H7 (cell line): ENCODE measurements around the gene CCDC124. TPM values are rescaled to one million over a fixed set of nuclear protein-coding genes. Genes with fewer than 3 reads are reported as not detected.
"Not testable (repeated sequence)": the region's sequence is repeated elsewhere in the genome, so short reads cannot be mapped to it uniquely, and the experiment has no call there.

Experiments used
- DNase-seq: peaks from one replicate; pipeline ENCODE4 v3.0.0; 2012
- H3K27me3 ChIP-seq: 2 replicates; pipeline ENCODE4 v1.6.0; 2011; ENCODE audit warnings: mild to moderate bottlenecking, low read length; ENCODE audit not compliant: control insufficient read depth, insufficient read depth
- H3K36me3 ChIP-seq: replicated peaks from 2 replicates; pipeline ENCODE4 v1.5.1; 2011; ENCODE audit warnings: low read length; ENCODE audit not compliant: control insufficient read depth, insufficient read depth
- H3K4me3 ChIP-seq: 2 replicates; pipeline ENCODE4 v1.5.1; 2011; ENCODE audit warnings: low read depth, mild to moderate bottlenecking, control low read depth, low read length, moderate library complexity; ENCODE audit not compliant: insufficient read depth
- total RNA-seq: library from RNA; depleted of rRNA; stranded (reverse); fragments of >200 nt; shearing (Covaris generic); gene quantifications from 2 replicates; pipeline ENCODE4 v1.2.3, GENCODE V29; 2014; rRNA removed

CCDC124 gene
- total RNA-seq, 1 experiment from 2014 or later, result 55.4 TPM

DNA sequence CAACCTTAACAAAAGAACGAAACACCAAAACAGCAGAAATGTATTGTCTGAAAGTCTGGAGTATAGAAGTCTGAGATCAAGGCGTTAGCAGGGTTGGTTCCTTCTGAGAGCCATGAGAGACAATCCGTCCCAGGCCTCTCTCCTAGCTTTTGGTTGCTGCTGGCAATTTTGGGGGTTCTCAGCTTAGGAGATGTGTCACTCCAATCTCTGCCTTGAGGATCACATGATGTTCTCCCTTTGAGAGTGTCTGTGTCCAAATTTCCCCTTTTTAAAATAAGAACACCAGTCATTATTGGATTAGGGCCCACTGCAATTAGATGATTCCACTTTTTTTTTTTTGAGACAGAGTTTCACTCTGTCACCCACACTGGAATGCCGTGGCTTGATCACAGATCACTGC is 44.2 kb downstream of the CCDC124 start:
- no peaks in the 10 kb centered on the region; the same call in 1 of the 2 replicates for H3K36me3 ChIP-seq
- DNase-seq, result no peak
- no peak overlapping the region for H3K4me3 ChIP-seq
- no peaks in the 10 kb centered on the region for H3K27me3 ChIP-seq

DNA sequence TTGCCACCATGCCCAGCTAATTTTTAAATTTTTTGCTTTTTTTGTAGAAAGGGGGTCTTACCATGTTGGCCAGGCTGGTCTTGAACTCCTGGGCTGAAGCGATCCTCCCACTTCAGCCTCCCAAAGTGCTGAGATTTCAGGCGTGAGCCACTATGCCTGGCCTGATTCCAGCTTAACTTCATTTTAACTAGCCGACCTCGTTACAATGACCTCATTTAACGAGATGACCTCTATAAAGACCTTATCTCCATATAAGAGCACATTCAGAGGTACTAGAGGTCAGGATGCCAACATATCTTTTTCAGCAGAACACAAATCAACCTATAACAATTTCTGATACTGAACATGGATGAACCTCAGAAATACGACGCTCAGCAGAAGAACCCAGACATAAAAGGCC is 44.7 kb downstream of the CCDC124 start:
- Histone ChIP-seq H3K36me3 (no peaks in the 10 kb centered on the region; the same call in 1 of the 2 replicates), H3K4me3 (no peak overlapping the region), H3K27me3 (no peaks in the 10 kb centered on the region)
- DNase-seq, result no peak

DNA sequence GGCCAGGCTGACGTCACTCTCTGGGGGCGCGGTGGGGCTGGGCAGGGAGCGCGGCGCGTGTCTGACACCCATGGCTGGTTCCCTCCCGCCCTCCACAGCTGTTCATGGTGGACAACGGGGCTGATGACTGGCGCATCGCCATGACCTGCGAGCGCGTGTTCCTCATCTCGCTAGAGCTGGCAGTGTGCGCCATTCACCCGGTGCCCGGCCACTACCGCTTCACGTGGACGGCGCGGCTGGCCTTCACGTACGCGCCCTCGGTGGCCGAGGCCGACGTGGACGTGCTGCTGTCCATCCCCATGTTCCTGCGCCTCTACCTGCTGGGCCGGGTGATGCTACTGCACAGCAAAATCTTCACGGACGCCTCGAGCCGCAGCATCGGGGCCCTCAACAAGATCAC is 48.8 kb downstream of the CCDC124 start:
- no peak overlapping the region for H3K4me3 ChIP-seq
- H3K27me3 ChIP-seq, result no peaks in the 10 kb centered on the region
- H3K36me3 ChIP-seq, result no peaks in the 10 kb centered on the region
- DNase-seq, result peak; percentile 34

DNA sequence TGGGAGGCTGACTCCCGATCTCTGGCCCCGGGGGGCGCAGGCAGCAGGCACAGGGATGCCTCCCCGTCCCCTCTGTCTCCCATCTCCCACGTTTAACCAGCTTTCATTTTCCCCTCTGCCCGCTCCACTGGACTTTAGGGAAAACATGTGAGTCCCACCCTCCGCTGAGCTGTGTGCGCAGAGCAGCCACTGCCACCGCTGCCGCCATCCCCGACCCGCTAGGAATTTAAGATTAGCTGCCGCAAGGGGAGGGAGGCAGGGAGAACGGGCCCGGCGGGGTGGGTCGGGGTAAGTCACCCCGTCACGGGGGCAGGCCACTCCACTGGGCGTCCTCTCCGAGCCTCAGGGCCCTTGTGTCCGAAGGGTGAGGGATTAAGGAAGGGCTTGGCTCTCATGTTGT is 49.6 kb downstream of the CCDC124 start:
- no peak for DNase-seq
- Histone ChIP-seq H3K4me3 (no peak overlapping the region), H3K36me3 (no peaks in the 10 kb centered on the region), H3K27me3 (no peaks in the 10 kb centered on the region)

DNA sequence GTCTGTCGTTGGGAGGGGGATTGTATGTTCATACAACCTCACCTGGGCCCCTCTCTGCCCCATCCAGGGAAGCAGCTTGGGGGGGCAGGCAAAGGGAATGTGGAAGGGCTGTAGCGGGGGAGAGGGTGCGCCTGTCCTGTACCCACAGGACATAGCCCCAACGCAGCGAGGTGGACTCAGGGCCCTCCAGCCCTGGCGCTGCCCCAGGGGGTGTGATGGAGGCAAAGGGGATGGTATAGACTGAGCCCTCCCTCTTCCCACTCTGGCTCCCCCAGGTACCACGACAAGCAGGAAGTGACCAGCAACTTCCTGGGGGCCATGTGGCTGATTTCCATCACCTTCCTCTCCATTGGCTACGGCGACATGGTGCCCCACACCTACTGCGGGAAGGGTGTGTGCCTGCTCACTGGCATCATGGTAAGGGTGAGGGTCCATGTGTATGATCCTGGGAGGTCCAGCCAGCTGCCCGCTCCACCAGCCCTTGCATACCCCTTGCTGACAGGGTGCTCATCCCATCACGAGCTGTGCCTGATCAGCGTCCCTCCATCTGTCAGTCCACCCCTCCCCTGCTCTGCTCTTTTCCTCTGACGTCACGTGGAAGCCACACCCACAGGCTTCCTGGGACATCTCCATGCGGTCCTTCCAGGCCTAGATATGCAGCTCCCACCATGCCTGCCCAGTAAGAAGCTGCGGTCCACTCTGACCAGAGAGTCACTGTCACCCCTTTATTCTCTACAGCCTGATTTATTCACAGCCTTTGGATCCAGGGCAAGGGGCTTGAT is 52.4 kb downstream of the CCDC124 start:
- DNase-seq, result peak; percentile 65
- H3K27me3 ChIP-seq, result no peaks in the 10 kb centered on the region
- no peak overlapping the region for H3K4me3 ChIP-seq
- no peaks in the 10 kb centered on the region for H3K36me3 ChIP-seq

DNA sequence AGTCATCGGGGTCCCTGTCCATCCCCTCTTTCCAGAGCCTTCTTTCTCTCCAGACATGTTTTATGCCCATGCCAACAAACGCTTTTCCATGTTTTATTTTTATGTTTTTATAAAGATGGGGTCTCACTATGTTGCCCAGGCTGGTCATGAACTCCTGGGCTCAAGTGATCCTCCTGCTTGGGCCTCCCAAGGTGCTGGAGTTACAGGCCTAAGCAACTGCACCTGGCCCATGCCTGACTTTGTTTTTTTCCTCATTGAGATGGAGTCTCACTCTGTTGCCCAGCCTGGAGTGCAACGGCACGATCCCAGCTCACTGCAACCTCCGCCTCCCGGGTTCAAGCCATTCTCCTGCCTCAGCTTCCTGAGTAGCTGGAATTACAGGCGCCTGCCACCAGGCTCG is 53.8 kb downstream of the CCDC124 start:
- not testable (repeated sequence) for H3K4me3 ChIP-seq, DNase-seq, H3K36me3 ChIP-seq, H3K27me3 ChIP-seq

DNA sequence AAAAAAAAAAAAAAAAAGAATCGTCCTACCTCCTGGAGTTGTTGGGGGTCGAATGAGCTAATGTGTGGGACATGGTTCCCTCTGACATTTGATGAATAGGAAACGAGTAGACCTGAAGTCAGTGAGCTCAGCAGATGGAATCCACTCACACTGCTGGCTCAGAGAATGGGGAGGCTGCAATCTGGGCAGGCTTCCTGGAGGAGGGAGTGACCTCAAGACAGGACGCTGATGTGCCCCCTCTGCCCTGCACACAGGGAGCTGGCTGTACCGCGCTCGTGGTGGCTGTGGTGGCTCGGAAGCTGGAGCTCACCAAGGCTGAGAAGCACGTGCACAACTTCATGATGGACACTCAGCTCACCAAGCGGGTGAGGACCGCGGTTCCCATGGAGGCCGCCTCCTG is 55.3 kb downstream of the CCDC124 start:
- H3K36me3 ChIP-seq, result no peaks in the 10 kb centered on the region
- DNase-seq, result peak; percentile 8
- no peaks in the 10 kb centered on the region for H3K27me3 ChIP-seq
- no peak overlapping the region for H3K4me3 ChIP-seq

DNA sequence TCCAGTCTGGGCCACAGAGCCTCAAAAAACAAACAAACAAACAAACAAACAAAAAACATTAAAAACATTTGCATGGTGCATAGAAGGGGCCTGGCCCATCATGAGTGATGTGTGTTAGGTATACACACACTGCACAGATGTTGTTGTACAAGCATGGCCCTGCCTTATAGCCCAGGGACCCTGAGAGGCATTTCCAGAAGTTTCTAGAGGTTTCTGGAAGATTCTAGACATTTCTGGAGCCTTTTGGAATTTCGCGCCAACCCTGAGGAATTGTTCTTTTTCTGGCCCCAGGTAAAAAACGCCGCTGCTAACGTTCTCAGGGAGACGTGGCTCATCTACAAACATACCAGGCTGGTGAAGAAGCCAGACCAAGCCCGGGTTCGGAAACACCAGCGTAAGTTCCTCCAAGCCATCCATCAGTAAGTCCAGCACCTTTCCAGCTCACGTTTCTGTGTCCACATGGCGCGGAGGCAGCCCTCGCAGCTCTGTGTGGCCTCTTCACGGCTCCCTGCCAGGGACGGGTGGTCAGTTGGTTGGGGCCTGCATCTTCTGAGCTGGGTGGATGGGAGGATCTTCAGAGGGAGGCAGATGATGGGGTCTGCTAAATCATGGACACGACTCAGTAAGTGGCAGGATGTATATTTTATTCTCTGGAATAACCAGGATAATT is 56.7 kb downstream of the CCDC124 start:
- no peaks in the 10 kb centered on the region for H3K27me3 ChIP-seq
- H3K4me3 ChIP-seq, result no peak overlapping the region
- H3K36me3 ChIP-seq, result no peaks in the 10 kb centered on the region
- DNase-seq, result peak; percentile 14

DNA sequence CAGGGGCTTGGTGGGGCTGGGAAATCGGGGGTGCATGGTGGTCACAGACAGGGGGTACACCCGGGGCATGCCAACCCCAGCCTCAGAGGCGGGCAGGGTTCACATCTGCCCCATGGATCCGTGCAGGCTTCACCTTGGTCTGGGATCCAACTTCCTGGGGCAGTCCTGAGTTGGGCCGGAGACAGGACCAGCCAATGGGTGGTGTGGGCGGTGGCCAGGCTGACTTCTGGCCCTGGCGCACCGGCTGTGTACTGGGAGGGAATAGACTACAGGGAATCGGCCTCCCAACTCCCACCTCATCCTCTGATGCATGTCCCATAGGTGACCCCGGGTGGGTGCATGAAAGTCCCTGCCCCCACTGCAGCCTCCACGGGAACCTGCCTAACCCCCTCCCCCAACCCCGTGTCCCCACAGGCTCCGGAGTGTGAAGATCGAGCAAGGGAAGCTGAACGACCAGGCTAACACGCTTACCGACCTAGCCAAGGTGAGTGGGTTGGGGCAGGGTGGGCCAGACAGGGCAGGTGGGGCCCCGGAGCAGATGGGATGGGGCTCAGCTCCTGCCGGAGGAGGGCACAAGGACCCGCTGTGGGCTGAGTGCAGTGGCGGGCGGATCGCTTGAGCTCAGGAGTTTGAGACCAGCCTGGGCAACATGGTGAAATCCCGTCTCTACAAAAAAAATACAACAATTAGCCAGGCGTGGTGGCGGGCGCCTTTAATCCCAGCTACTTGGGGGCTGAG is 60.4 kb downstream of the CCDC124 start:
- peak; percentile 60 for DNase-seq
- Histone ChIP-seq H3K36me3 (no peaks in the 10 kb centered on the region), H3K4me3 (no peak overlapping the region), H3K27me3 (no peaks in the 10 kb centered on the region)

Other genes with a start within 250 kb of the CCDC124 start
- gene UNC13A, start 244.7 kb upstream of the CCDC124 start, total RNA-seq, result 6.6 and 8.8 TPM in 2 replicates
- gene MAP1S, start 213.5 kb upstream of the CCDC124 start, total RNA-seq, result 27.1 and 28.0 TPM in 2 replicates
- gene FCHO1, start 181.5 kb upstream of the CCDC124 start, total RNA-seq, result 21.6 and 21.7 TPM in 2 replicates
- gene B3GNT3, start 137.9 kb upstream of the CCDC124 start, total RNA-seq, result 0.73 and 1.7 TPM in 2 replicates
- gene INSL3, start 111.5 kb upstream of the CCDC124 start, total RNA-seq, result 0.33 TPM in 1 of 2 replicates, not detected in the other
- gene JAK3, start 85.0 kb upstream of the CCDC124 start, total RNA-seq, result 2.5 and 2.7 TPM in 2 replicates
- 2,178 and 2,213 TPM in 2 replicates for gene RPL18A, start 73.1 kb upstream of the CCDC124 start, total RNA-seq
- 1.5 and 1.6 TPM in 2 replicates for gene SLC5A5, start 61.1 kb upstream of the CCDC124 start, total RNA-seq
- gene KCNN1, start 34.1 kb downstream of the CCDC124 start, total RNA-seq, result 4.3 and 7.4 TPM in 2 replicates
- 4.8 and 14.0 TPM in 2 replicates for gene ARRDC2, start 75.2 kb downstream of the CCDC124 start, total RNA-seq
- not detected in 2 replicates for gene IL12RB1, start 153.9 kb downstream of the CCDC124 start, total RNA-seq
- 2.4 and 4.0 TPM in 2 replicates for gene MAST3, start 164.8 kb downstream of the CCDC124 start, total RNA-seq
- 26.7 and 29.0 TPM in 2 replicates for gene PIK3R2, start 220.1 kb downstream of the CCDC124 start, total RNA-seq
- gene IFI30, start 240.8 kb downstream of the CCDC124 start, total RNA-seq, result 47.3 and 53.4 TPM in 2 replicates